ENCODE results near the gene CASP10.

DNA sequence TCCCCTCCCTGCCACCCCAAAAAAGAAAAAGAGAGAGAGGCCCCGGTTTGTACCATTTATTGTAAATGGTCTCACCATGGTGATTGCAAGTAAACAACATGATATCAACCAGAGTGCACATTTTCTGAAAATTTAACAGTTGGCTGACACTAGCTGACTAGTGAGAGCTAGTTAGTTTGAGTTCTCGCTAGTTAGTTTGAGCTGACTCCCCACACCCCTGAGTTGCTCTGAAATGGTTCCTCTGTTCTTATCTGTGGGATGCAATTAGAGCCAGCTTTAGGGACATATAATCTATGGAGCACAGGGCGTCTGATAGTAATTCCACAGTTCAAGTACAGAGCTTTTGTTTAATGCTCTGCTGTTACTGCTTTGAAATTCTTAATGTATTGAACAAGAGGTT is 13.1 kb downstream of the CASP10 start:
- TF ChIP-seq, protein P1, sequence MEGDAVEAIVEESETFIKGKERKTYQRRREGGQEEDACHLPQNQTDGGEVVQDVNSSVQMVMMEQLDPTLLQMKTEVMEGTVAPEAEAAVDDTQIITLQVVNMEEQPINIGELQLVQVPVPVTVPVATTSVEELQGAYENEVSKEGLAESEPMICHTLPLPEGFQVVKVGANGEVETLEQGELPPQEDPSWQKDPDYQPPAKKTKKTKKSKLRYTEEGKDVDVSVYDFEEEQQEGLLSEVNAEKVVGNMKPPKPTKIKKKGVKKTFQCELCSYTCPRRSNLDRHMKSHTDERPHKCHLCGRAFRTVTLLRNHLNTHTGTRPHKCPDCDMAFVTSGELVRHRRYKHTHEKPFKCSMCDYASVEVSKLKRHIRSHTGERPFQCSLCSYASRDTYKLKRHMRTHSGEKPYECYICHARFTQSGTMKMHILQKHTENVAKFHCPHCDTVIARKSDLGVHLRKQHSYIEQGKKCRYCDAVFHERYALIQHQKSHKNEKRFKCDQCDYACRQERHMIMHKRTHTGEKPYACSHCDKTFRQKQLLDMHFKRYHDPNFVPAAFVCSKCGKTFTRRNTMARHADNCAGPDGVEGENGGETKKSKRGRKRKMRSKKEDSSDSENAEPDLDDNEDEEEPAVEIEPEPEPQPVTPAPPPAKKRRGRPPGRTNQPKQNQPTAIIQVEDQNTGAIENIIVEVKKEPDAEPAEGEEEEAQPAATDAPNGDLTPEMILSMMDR (IDR thresholded peaks at IDR 0.05) = no peak
- TF ChIP-seq POLR2A (IDR thresholded peaks at IDR 0.05) = no peak
